GM23248 (cell line): ENCODE measurements around the gene CLIC4.

Experiments used
- EZH2 ChIP-seq: fragments of 200-600 bp; sonication (generic); IDR thresholded peaks from 2 replicates; pipeline ENCODE4 v1.6.1; 2018; ENCODE audit warnings: antibody characterized with exemption, mild to moderate bottlenecking; ENCODE audit not compliant: insufficient read depth, poor library complexity, severe bottlenecking
- EZH2phosphoT487 ChIP-seq: fragments of 200-600 bp; sonication (generic); IDR thresholded peaks from 2 replicates; pipeline ENCODE4 v1.6.1; 2018; ENCODE audit warnings: antibody characterized with exemption, moderate library complexity, mild to moderate bottlenecking, low read depth; ENCODE audit not compliant: insufficient read depth

- TF ChIP-seq EZH2 (no peak), EZH2phosphoT487 (no peak)
These were observed 83.6 kb downstream of the CLIC4 start for GRCh38 chr1:24828887-24829192.
